ENCODE data around the gene LINGO4.
"Not testable (repeated sequence)": the region's sequence is repeated elsewhere in the genome, so short reads cannot be mapped to it uniquely, and the experiment has no call there.

GRCh38 chr1:151769270-151769669, 35.9 kb downstream of the LINGO4 start:
- TF ChIP-seq HHEX (CRISPR knock-in tag; IDR thresholded peaks at IDR 0.05); CTCF (CRISPR knock-in tag; IDR thresholded peaks at IDR 0.05); ZNF281 (CRISPR knock-in tag; IDR thresholded peaks at IDR 0.05; ENCODE audit: borderline replicate concordance); KDM5A (IDR thresholded peaks at IDR 0.05; ENCODE audit: borderline replicate concordance, low read length); SRSF9 (IDR thresholded peaks at IDR 0.05; ENCODE audit: borderline replicate concordance, insufficient read depth, low read depth, low read length, poor library complexity, severe bottlenecking); MAX (IDR thresholded peaks at IDR 0.05): not testable (repeated sequence)

Data from HepG2 (cell line).